HCT116 (cell line): ENCODE data around the gene MIB2. TPM values are rescaled to one million over a fixed set of nuclear protein-coding genes. Genes with fewer than 3 reads are reported as not detected.

Source experiments
- ATAC-seq: fragments of 200-7000 bp; cut with Tn5 transposase; 2 replicates; pipeline ENCODE4 v1.9.1; 2020; ENCODE audit warnings: mild to moderate bottlenecking, moderate library complexity
- BruUV-seq: library from RNA; stranded (reverse); fragments of 400-500 nt; replicated peaks from 2 replicates; lab custom pipeline; 2021; lab: Mats Ljungman, UMichigan
- CTCF ChIA-PET: fragments of 300-600 bp; sonication (Branson Sonifier 250); formaldehyde crosslinking; loops from one replicate; lab custom pipeline; 2021; ENCODE audit warnings: antibody characterized with exemption; lab: Charles Lee
- POLR2A ChIA-PET: fragments of 300-600, 350-600 bp; sonication (Branson Sonifier 250); formaldehyde crosslinking; loops from one replicate; lab custom pipeline; 2021; ENCODE audit warnings: antibody characterized with exemption; lab: Charles Lee
- RAD21 ChIA-PET, 2 experiments: fragments of 300-600 bp; sonication (Branson Sonifier 250); formaldehyde crosslinking; loops; one replicate each; lab custom pipeline; 2023; ENCODE audit warnings: low total read pairs in 2 of 2; ENCODE audit not compliant: uncharacterized antibody in 2 of 2, unreplicated experiment in 2 of 2, low non-redundant PET in 1 of 2; lab: Charles Lee
- DNase-seq: peaks from one replicate; pipeline ENCODE4 v3.0.0-alpha.2; 2010; ENCODE audit warnings: low read depth, low spot score
- H2AFZ ChIP-seq: fragments of 200-600 bp; shearing (Covaris generic), sonication (generic); 2 replicates; pipeline ENCODE4 v1.6.1; 2017; ENCODE audit warnings: low read depth, mixed run types, mixed read lengths, antibody characterized with exemption, low read length; ENCODE audit not compliant: poor library complexity, severe bottlenecking
- H3K27ac ChIP-seq: 2 replicates; pipeline ENCODE4 v1.5.1; 2012; ENCODE audit warnings: low read depth, low read length
- H3K27me3 ChIP-seq: fragments of 200-600 bp; sonication (generic); 2 replicates; pipeline ENCODE4 v1.6.1; 2016; ENCODE audit warnings: mixed run types, low read length, mixed read lengths; ENCODE audit not compliant: insufficient read depth
- H3K36me3 ChIP-seq, 2 experiments: fragments of 200-500 bp in 1 of 2; fragments of 200-600 bp in 1 of 2; sonication (Bioruptor generic) in 1 of 2; sonication (generic) in 1 of 2; 2 replicates each; pipeline versions ENCODE4 v1.5.1 to v1.6.1; 2014 to 2016; ENCODE audit warnings: low read length in 2 of 2, inconsistent platforms in 1 of 2, mixed read lengths in 1 of 2, mixed run types in 1 of 2; ENCODE audit not compliant: insufficient read depth in 2 of 2, control insufficient read depth in 1 of 2
- H3K4me1 ChIP-seq, 2 experiments: fragments of 200-600 bp in 1 of 2; sonication (generic) in 1 of 2; 2 replicates each; pipeline versions ENCODE4 v1.5.1 to v1.6.1; 2012 to 2017; ENCODE audit warnings: low read length in 2 of 2, inconsistent platforms in 1 of 2, mild to moderate bottlenecking in 1 of 2, mixed read lengths in 1 of 2, mixed run types in 1 of 2, moderate library complexity in 1 of 2; ENCODE audit not compliant: insufficient read depth in 2 of 2, control insufficient read depth in 1 of 2
- H3K4me2 ChIP-seq: fragments of 200-600 bp; sonication (generic); 2 replicates; pipeline ENCODE4 v1.6.1; 2017; ENCODE audit warnings: mixed run types, low read length, mixed read lengths
- H3K4me3 ChIP-seq, 2 experiments: fragments of 200-600 bp in 1 of 2; sonication (generic) in 1 of 2; replicated peaks in 1 of 2; 2 replicates each; pipeline ENCODE4 v1.5.1; 2011 to 2016; ENCODE audit warnings: low read length in 2 of 2, control low read depth in 1 of 2, low read depth in 1 of 2, mild to moderate bottlenecking in 1 of 2, mixed read lengths in 1 of 2, mixed run types in 1 of 2
- H3K79me2 ChIP-seq: fragments of 200-600 bp; sonication (generic); 2 replicates; pipeline ENCODE4 v1.6.1; 2017; ENCODE audit warnings: mild to moderate bottlenecking, mixed run types, low read length, moderate library complexity, mixed read lengths; ENCODE audit not compliant: insufficient read depth
- H3K9ac ChIP-seq: fragments of 200-600 bp; sonication (generic); 2 replicates; pipeline ENCODE4 v1.6.1; 2016; ENCODE audit warnings: low read length, mixed read lengths
- H3K9me2 ChIP-seq: fragments of 200-600 bp; sonication (generic), shearing (Covaris generic); 2 replicates; pipeline ENCODE4 v1.6.1; 2017; ENCODE audit warnings: mixed run types, mild to moderate bottlenecking, moderate library complexity; ENCODE audit not compliant: insufficient read depth
- H3K9me3 ChIP-seq, 2 experiments: fragments of 200-500 bp in 1 of 2; fragments of 200-600 bp in 1 of 2; sonication (Bioruptor generic) in 1 of 2; sonication (generic) in 1 of 2; 2 replicates each; pipeline ENCODE4 v1.6.1; 2014 to 2017; ENCODE audit warnings: low read length in 2 of 2, mixed read lengths in 2 of 2, inconsistent platforms in 1 of 2, low read depth in 1 of 2, mild to moderate bottlenecking in 1 of 2, mixed run types in 1 of 2, moderate library complexity in 1 of 2; ENCODE audit not compliant: control insufficient read depth in 1 of 2, insufficient read depth in 1 of 2
- H4K20me1 ChIP-seq: fragments of 200-600 bp; sonication (generic), shearing (Covaris generic); 2 replicates; pipeline ENCODE4 v1.6.1; 2017; ENCODE audit warnings: mixed run types, mild to moderate bottlenecking, moderate library complexity; ENCODE audit not compliant: insufficient read depth
- EGR1 ChIP-seq: IDR thresholded peaks from 2 replicates; pipeline ENCODE4 v1.6.1; 2012; ENCODE audit warnings: low read depth
- ELF1 ChIP-seq: IDR thresholded peaks from 2 replicates; pipeline ENCODE4 v1.6.1; 2012; ENCODE audit warnings: low read depth, borderline replicate concordance
- EZH2phosphoT487 ChIP-seq: fragments of 200-600 bp; IDR thresholded peaks from 2 replicates; pipeline ENCODE4 v1.6.1; 2018; ENCODE audit warnings: antibody characterized with exemption, borderline replicate concordance
- POLR2AphosphoS5 ChIP-seq: IDR thresholded peaks from 2 replicates; pipeline ENCODE4 v1.6.1; 2011; ENCODE audit warnings: mild to moderate bottlenecking, low read depth, low read length, moderate library complexity
- RAD21 ChIP-seq: IDR thresholded peaks from 2 replicates; pipeline ENCODE4 v1.6.1; 2012; ENCODE audit warnings: low read depth, mild to moderate bottlenecking
- ZNF274 ChIP-seq: fragments of 200-500 bp; sonication (Bioruptor generic); IDR thresholded peaks from 2 replicates; pipeline ENCODE4 v1.6.1; 2014; ENCODE audit warnings: mild to moderate bottlenecking, low read depth, low read length, inconsistent platforms
- intact Hi-C: fragments of 100-400 bp; cut with micrococcal nuclease; formaldehyde crosslinking; loops from 2 replicates; pipeline ENCODE4 v1.10.0; 2022
- total RNA-seq: library from RNA; stranded (reverse); gene quantifications from one replicate; pipeline ENCODE4 v1.2.1, GENCODE V29; 2021; ENCODE audit not compliant: unreplicated experiment
- TF ChIP-seq, protein P1 (sequence below): IDR thresholded peaks from 2 replicates; pipeline ENCODE4 v1.6.1; 2012; ENCODE audit warnings: low read depth
- TF ChIP-seq, protein P2 (sequence below), 3 experiments: fragments of 200-600 bp in 1 of 3; sonication (generic) in 1 of 3; IDR thresholded peaks in 2 of 3; conservative IDR thresholded peaks in 1 of 3; 2 replicates each; pipeline ENCODE4 v1.5.1; 2012 to 2017; ENCODE audit warnings: low read depth in 2 of 3, low read length in 2 of 3, antibody characterized with exemption in 1 of 3, borderline replicate concordance in 1 of 3, control low read depth in 1 of 3, mild to moderate bottlenecking in 1 of 3, mixed read lengths in 1 of 3, mixed run types in 1 of 3, moderate library complexity in 1 of 3; ENCODE audit not compliant: insufficient read depth in 1 of 3

MIB2 gene
- total RNA-seq, 1 experiment from 2014 or later: 194 TPM

DNA sequence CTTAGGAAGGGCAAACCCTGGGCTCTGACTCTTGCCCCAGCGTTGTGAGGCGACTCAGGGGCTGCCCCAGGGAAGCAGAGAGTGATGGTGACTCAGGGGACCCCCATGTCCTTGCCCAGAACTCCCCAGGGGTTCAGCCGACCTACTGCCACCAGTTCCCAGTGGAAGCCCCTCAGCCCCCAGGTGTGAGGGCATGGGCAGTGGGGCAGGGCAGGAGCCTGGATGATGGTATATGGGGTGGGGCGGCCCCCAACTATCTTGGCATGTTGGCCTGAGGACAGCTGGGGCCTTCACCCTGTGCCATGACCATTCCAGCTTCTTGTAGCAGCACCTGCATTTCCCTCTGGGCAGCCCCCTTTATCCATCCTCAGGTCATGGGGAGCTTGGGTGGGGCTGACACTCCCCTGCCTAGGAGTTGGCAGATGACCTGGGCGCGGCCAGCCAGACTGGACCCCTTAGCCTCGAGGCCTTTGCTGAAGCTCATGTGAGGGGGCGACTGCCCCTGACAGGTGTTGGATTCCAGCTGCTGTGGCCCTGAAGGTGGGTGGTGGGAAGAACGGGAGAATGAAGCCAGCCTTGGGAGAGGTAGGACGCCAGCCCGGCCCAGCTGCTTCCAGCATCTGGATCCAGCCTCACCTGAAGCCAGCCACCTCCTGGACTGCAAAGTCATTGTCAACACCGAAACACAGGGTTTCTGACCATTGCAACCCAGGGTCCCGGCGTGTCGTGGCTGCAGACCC, 13.6 kb upstream of the MIB2 start:
- H3K4me2 ChIP-seq: no peak overlapping the region
- POLR2A ChIA-PET: no interaction called here
- no peak overlapping the region for H3K9ac ChIP-seq
- DNase-seq: no peak
- no peak overlapping the region for H3K4me3 ChIP-seq
- no peak overlapping the region for H2AFZ ChIP-seq
- H3K27me3 ChIP-seq: peaks cover 1% of the 10 kb centered on the region; the same call in 1 of the 2 replicates
- no peaks in the 10 kb centered on the region for H3K9me3 ChIP-seq
- H3K4me1 ChIP-seq: peaks cover 10 to 34% of the 10 kb centered on the region in 2 experiments; a peak in 3 of 4 replicates
- H4K20me1 ChIP-seq: no peaks in the 10 kb centered on the region
- BruUV-seq: no TSS peak
- TF ChIP-seq ELF1: no peak
- TF ChIP-seq, all 23 proteins: peak for 0
- ATAC-seq: no peak
- H3K36me3 ChIP-seq: no peaks in the 10 kb centered on the region
- no peak overlapping the region for H3K27ac ChIP-seq
- H3K79me2 ChIP-seq: no peaks in the 10 kb centered on the region
- ChIA-PET RAD21 (interaction anchor here in 1 of 2 experiments (0.7 kb wide), 1 partner anchor 675 kb away, joined by 3 read pairs; no protein-coding TSS in a partner anchor), CTCF (no interaction called here)
- intact Hi-C loops: no loop called here
- no peaks in the 10 kb centered on the region for H3K9me2 ChIP-seq

DNA sequence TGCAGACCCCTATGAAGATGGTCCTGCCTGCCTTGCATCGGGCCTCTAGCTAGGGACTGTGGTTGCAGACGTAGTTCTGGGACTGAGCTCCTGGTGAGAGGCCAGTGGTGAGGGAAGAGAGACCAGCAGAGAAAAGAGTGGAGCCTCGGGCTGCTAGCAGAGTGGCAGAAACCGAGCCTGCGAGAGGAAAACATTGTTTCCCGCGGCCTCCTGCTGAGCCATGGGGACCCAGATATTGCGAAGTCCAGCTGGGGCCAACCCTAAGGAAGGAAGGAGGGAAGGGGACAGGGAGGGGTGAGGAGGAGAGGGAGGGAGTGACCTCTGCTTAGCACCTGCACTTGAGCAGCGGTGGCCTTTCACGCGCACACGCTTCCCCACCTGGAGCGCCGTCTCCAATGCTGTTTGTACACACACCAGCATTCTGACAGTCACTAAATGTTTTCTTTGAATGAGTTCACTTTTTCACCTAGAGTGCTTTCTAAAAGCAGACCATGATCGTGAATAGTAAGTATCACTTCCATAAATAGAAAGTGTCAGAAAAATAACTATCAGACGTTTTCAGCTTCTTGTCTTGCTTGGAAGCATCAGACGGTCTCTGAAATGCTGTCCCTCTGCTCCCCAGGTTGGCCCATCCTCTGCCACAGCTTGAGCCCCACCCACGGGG, 12.9 kb upstream of the MIB2 start:
- Histone ChIP-seq H4K20me1 (no peaks in the 10 kb centered on the region), H3K4me3 (no peak overlapping the region), H3K79me2 (no peaks in the 10 kb centered on the region), H3K9ac (no peak overlapping the region), H3K9me2 (no peaks in the 10 kb centered on the region), H3K27me3 (no peaks in the 10 kb centered on the region), H3K4me1 (peaks cover 9 to 28% of the 10 kb centered on the region in 2 experiments; a peak in 3 of 4 replicates), H3K9me3 (no peaks in the 10 kb centered on the region), H3K36me3 (no peaks in the 10 kb centered on the region), H3K27ac (no peak overlapping the region), H2AFZ (no peak overlapping the region), H3K4me2 (no peak overlapping the region)
- ChIA-PET POLR2A (no interaction called here), RAD21 (interaction anchor here in 1 of 2 experiments (0.7 kb wide), 1 partner anchor 674 kb away, joined by 3 read pairs; no protein-coding TSS in a partner anchor), CTCF (no interaction called here)
- ATAC-seq (no peak), DNase-seq (no peak)
- intact Hi-C loops: no loop called here
- BruUV-seq: no TSS peak
- TF ChIP-seq EZH2phosphoT487: no peak
- TF ChIP-seq POLR2AphosphoS5: no peak
- TF ChIP-seq ZNF274: no peak
- TF ChIP-seq EGR1: no peak
- TF ChIP-seq, protein P1, sequence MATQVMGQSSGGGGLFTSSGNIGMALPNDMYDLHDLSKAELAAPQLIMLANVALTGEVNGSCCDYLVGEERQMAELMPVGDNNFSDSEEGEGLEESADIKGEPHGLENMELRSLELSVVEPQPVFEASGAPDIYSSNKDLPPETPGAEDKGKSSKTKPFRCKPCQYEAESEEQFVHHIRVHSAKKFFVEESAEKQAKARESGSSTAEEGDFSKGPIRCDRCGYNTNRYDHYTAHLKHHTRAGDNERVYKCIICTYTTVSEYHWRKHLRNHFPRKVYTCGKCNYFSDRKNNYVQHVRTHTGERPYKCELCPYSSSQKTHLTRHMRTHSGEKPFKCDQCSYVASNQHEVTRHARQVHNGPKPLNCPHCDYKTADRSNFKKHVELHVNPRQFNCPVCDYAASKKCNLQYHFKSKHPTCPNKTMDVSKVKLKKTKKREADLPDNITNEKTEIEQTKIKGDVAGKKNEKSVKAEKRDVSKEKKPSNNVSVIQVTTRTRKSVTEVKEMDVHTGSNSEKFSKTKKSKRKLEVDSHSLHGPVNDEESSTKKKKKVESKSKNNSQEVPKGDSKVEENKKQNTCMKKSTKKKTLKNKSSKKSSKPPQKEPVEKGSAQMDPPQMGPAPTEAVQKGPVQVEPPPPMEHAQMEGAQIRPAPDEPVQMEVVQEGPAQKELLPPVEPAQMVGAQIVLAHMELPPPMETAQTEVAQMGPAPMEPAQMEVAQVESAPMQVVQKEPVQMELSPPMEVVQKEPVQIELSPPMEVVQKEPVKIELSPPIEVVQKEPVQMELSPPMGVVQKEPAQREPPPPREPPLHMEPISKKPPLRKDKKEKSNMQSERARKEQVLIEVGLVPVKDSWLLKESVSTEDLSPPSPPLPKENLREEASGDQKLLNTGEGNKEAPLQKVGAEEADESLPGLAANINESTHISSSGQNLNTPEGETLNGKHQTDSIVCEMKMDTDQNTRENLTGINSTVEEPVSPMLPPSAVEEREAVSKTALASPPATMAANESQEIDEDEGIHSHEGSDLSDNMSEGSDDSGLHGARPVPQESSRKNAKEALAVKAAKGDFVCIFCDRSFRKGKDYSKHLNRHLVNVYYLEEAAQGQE: no peak
- TF ChIP-seq, protein P2, sequence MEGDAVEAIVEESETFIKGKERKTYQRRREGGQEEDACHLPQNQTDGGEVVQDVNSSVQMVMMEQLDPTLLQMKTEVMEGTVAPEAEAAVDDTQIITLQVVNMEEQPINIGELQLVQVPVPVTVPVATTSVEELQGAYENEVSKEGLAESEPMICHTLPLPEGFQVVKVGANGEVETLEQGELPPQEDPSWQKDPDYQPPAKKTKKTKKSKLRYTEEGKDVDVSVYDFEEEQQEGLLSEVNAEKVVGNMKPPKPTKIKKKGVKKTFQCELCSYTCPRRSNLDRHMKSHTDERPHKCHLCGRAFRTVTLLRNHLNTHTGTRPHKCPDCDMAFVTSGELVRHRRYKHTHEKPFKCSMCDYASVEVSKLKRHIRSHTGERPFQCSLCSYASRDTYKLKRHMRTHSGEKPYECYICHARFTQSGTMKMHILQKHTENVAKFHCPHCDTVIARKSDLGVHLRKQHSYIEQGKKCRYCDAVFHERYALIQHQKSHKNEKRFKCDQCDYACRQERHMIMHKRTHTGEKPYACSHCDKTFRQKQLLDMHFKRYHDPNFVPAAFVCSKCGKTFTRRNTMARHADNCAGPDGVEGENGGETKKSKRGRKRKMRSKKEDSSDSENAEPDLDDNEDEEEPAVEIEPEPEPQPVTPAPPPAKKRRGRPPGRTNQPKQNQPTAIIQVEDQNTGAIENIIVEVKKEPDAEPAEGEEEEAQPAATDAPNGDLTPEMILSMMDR (IDR thresholded peaks at IDR 0.05 in 2 of 3, conservative IDR thresholded peaks at IDR 0.05 in 1 of 3; ENCODE audit: borderline replicate concordance in 1 of 3, insufficient read depth in 1 of 3, low read depth in 2 of 3, low read length in 2 of 3): no peak
- TF ChIP-seq RAD21: no peak
- TF ChIP-seq, all 23 proteins: peak for 0
